DMS114 treated with DMSO at 0.1 percent for 48 hours (cell line): ENCODE measurements around the gene CD59.
"Not testable (repeated sequence)": the region's sequence is repeated elsewhere in the genome, so short reads cannot be mapped to it uniquely, and the experiment has no call there.

Experiments used
- DNase-seq: peaks from one replicate; lab custom pipeline; 2025; ENCODE audit not compliant: unreplicated experiment; lab: John Stamatoyannopoulos, UW

CD59 gene

DNA sequence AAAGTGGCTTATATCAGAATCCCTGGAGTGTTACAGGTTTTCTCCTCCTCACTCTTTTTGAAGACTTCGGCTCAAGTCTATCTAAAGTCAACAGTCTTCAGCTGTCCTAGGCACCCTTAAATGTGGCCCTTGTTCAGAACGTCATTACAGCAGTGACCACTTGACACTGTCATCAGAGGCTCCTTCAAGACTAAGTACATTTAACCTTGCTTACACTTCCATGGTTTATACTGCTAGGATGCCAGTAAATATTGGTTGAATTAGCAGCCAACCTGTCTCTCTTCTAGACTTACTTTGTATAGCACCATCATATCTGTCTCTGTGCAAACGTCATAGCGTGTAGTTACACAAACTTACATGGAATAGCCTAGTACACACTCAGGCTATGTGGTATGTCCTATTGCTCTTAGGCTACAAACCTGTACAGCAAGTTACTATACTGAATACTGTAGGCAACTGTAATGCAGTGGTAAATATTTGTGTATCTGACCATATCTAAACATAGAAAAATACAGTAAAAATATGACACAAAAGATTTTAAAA, 22.3 kb downstream of the CD59 start:
- no peak for DNase-seq

GRCh38 chr11:33713151-33713855, 22.9 kb downstream of the CD59 start:
- no peak for DNase-seq

- DNase-seq: no peak
Measured at GRCh38 chr11:33712436-33712835, 23.8 kb downstream of the CD59 start.

- no peak for DNase-seq
Measured at GRCh38 chr11:33709466-33709865, 26.8 kb downstream of the CD59 start.

DNA sequence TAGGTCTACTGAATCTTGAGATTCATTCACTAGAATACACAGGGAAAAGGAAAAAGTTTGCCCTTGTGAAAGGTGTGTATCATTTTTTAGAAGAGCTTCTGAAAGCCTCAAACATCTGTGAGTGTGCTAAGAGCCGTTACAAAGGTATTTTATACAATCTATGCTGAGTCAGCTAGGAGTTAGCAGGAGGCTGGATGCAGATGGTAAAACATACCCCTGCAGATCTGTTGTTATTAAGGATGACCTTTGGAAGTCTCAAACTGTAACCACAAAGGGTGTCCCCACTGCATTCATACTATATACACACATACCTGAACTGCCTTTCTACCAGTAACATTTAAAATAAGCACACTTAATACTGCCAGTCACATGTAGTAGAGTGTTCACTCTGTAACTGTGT, 27.2 kb downstream of the CD59 start:
- DNase-seq: no peak

GRCh38 chr11:33707831-33708230, 28.4 kb downstream of the CD59 start:
- not testable (repeated sequence) for DNase-seq

GRCh38 chr11:33706966-33707365, 29.3 kb downstream of the CD59 start:
- DNase-seq: no peak

- DNase-seq: no peak
Measured at GRCh38 chr11:33706546-33706945, 29.7 kb downstream of the CD59 start.

- no peak for DNase-seq
Measured at GRCh38 chr11:33704240-33705002, 31.8 kb downstream of the CD59 start.

GRCh38 chr11:33703788-33704187, 32.4 kb downstream of the CD59 start:
- no peak for DNase-seq

DNA sequence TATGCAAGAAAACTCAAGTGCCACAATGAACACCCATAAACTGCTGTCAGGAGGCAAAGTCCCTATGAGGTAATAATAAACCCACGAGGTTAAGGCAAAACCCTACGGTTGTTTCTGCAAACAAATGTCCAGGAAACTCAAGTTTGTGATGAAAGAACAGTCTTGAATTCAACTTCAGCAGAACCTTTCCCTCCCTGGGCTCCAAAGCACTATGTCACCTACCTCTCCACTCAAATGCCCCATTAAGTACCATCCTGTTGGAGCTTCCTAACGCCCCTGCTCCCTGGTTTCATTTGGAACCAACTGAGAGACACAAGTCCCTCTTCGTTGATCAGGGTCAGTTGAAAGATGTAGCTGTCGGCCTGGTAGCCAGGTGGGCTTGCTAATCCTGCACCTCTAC, 33.0 kb downstream of the CD59 start:
- no peak for DNase-seq

- DNase-seq: no peak
Measured at GRCh38 chr11:33701302-33702230, 34.7 kb downstream of the CD59 start.

DNA sequence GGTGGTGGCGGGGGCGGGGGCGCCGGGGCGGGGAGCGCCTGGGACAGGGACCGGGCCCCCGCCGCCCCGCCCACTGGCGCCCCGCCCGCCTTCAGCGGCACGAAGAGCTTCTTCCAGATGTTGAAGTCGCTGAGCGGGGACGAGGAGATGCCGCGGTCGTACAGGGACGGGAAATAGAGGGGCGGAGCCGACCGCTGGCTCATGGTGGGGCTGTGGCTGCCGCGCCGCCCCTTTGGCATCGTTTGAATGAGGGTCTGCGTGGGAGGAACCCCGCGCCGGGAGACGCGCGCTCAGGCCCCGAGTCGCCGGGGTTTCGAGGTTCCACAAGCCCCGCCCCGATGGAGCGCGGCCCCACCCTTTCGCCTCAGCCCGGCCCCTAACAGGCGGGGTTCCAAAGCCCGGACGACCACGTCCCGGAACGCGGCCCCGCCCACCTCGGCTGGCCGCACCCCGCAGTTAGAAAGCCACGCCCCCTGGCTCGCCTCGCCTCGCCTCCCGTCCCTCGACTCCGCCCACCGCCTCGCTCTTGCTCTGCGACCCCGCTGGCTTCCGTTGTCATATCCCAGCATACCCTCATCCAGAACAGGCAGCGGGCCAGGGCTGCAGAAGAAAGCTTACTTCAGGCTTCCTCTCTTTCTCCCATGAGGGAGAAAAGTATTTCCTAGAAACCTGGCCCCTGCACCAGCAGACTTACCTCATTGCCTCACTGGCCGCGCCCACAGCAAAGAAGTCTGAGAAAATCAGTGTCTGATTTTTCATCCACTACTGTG, 35.5 kb downstream of the CD59 start, which contains the start of gene C11orf91:
TSS of gene C11orf91 (minus strand) at position 325 of the 770 bp plus-strand sequence. CDS start at position 239, 86 bp downstream.
- peak; percentile 73 for DNase-seq

- no peak for DNase-seq
Measured at GRCh38 chr11:33700063-33700501, 36.1 kb downstream of the CD59 start.

GRCh38 chr11:33699515-33700062, 36.6 kb downstream of the CD59 start:
- no peak for DNase-seq

DNA sequence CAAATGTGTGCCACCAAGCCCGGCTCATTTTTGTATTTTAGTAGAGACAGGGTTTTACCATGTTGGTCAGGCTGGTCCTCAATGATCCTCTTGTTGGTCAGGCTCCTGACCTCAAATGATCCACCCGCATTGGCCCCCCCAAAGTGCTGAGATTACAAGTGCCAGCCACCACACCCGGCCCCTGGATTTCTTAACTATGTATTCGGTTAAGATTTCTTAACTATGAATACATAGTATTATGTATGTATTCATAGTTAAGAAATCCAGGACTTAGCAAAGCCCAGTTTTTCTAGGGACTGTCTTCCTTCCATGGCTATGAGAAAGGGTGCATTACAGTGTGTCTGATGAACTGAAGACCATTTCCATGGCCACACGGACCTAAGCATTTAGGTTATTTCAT, 37.3 kb downstream of the CD59 start:
- DNase-seq: no peak

GRCh38 chr11:33697997-33698396, 38.2 kb downstream of the CD59 start:
- DNase-seq: no peak

DNA sequence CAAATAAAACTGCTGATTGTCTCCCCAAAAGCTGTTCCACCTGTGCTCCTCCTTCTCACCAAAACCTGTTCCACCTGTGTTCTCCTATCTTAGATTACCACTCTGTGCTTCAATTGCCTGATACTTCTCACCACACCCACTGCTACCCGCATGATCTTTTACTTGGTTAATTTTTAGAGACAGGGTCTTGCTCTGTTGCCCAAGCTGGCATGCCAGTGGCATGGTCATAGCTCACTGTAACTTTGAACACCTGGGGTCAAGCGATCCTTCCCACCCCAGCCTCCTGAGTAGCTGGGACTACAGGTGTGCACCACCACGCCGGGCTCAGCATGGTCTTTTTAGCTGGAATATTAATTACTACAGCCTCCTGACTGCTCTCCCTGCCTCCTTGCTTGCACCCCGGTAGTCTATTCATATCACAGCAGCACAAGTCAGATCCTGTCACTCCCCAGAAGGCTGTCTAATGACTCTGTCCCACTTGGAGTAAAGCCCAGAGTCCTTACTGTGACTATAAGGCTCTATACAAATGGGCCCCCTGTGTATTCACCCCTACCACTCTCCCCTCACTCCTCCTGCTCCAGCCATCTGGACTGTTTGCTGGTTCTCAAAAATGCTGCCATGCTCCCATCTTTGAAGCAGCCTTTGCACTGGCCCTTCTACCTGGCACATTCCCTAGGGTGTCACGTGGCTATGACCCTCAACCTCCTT, 39.1 kb downstream of the CD59 start:
- DNase-seq: no peak

DNA sequence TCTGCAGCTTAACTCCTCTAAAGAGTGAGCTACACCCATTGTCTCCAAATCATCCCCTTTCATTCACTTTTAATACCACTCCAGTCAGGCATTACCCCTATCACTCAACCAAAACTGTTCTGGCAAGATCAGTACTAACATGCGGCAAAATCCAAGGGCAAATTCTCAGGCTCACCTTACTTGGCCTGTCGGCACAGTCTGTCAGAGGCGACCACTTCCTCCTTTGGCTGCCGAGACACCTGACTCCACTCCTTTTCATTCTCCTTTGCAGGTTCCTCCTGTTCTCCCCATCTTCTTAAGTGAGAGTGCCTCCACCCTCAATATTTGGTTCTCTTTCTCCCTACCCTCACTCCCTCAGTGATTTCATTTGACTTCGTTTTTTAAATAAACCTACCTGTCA, 39.8 kb downstream of the CD59 start:
- no peak for DNase-seq
